ENCODE measurements around the gene GLT8D1. TPM values are rescaled to one million over a fixed set of nuclear protein-coding genes. Genes with fewer than 3 reads are reported as not detected.

GLT8D1 gene
- total and polyA plus RNA-seq, 2 of the 13 experiments (the other 11 are each of a cell fraction or from before 2014, with no cell fraction given) = 110 to 121 TPM

DNA sequence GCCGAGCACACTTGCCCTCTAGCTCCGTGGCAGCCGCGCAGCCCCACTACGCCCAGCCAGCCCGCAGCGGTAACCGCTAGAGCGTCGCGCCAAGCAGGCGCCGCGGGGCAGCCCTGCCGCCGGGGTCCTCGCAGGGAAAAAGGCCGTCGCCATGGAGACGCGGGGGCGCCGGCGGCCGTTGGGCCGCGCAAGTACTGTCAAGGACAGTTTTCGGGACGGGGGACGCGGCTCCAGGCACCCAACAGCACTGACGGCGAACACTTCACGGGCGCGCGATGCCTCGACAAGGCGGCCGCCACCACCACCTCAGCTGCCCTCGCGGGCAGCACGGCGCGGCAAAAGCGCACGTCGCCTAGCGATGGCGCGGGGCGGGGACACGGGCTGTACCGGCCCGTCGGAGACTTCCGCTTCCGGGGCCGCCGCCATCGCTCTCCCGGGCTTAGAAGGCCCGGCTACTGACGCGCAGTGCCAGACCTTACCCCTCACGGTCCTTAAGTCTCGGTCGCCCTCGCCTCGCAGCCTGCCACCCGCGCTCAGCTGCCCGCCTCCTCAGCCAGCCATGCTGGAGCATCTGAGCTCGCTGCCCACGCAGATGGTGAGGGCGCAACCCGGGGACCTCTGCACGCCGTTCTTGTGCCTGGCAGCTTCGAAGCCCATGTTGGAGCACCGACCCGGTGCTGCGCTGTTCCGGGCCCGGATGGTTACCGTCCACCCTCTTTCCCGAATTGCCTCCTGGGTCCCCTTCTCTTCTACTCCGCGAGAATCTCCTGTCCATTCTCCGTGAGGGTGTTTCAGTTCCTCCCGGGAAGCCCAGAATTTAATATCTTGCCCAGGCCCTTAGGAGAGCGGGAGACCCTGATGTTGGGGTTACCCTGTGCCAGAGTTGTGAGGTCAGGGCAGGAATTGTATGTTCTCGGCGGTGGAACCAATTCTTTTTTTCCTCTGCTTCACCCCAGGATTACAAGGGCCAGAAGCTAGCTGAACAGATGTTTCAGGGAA, at the start of gene GLT8D1, which contains the start of gene SPCS1 (continued):
- TF ChIP-seq, protein P1, sequence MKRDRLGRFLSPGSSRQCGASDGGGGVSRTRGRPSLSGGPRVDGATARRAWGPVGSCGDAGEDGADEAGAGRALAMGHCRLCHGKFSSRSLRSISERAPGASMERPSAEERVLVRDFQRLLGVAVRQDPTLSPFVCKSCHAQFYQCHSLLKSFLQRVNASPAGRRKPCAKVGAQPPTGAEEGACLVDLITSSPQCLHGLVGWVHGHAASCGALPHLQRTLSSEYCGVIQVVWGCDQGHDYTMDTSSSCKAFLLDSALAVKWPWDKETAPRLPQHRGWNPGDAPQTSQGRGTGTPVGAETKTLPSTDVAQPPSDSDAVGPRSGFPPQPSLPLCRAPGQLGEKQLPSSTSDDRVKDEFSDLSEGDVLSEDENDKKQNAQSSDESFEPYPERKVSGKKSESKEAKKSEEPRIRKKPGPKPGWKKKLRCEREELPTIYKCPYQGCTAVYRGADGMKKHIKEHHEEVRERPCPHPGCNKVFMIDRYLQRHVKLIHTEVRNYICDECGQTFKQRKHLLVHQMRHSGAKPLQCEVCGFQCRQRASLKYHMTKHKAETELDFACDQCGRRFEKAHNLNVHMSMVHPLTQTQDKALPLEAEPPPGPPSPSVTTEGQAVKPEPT (CRISPR knock-in tag; IDR thresholded peaks at IDR 0.05; ENCODE audit: low read depth) = peak; percentile 64; the same call in 1 of the 2 replicates
- TF ChIP-seq, protein P2, sequence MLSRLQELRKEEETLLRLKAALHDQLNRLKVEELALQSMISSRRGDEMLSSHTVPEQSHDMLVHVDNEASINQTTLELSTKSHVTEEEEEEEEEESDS (CRISPR knock-in tag; IDR thresholded peaks at IDR 0.05; ENCODE audit: borderline replicate concordance) = 0 out of 2 replicates have a peak, but pooled peaks have one; percentile 18
- TF ChIP-seq ZC3H13 (CRISPR knock-in tag; IDR thresholded peaks at IDR 0.05) = 0 out of 2 replicates have a peak, but pooled peaks have one; percentile 52
- TF ChIP-seq HNRNPUL1 (IDR thresholded peaks at IDR 0.05; ENCODE audit: low read depth, low read length) = no peak
- TF ChIP-seq, protein P3, sequence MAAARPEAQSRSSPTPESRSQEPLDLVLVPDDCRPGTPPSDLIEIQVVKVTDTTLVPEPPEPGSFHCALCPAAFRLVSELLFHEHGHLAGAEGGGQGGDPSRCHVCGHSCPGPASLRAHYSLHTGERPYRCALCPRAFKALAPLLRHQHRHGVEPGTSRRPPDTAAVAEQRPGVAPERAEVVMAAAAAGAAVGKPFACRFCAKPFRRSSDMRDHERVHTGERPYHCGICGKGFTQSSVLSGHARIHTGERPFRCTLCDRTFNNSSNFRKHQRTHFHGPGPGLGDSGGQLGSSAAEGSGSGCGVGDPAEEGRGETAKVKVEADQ (CRISPR knock-in tag; IDR thresholded peaks at IDR 0.05; ENCODE audit: borderline replicate concordance) = peak; percentile 78; the same call in 1 of the 2 replicates
- no peak for TF ChIP-seq NR3C1 (CRISPR knock-in tag; IDR thresholded peaks at IDR 0.05)
- peak; percentile 89; the same call in 1 of the 2 replicates for TF ChIP-seq ZNF747 (CRISPR knock-in tag; IDR thresholded peaks at IDR 0.05; ENCODE audit: borderline replicate concordance)
- TF ChIP-seq KDM6A (CRISPR knock-in tag; IDR thresholded peaks at IDR 0.05; ENCODE audit: low read depth) = no peak
- TF ChIP-seq, protein P4, sequence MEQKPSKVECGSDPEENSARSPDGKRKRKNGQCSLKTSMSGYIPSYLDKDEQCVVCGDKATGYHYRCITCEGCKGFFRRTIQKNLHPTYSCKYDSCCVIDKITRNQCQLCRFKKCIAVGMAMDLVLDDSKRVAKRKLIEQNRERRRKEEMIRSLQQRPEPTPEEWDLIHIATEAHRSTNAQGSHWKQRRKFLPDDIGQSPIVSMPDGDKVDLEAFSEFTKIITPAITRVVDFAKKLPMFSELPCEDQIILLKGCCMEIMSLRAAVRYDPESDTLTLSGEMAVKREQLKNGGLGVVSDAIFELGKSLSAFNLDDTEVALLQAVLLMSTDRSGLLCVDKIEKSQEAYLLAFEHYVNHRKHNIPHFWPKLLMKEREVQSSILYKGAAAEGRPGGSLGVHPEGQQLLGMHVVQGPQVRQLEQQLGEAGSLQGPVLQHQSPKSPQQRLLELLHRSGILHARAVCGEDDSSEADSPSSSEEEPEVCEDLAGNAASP (CRISPR knock-in tag; IDR thresholded peaks at IDR 0.05; ENCODE audit: borderline replicate concordance) = peak; percentile 16; the same call in 1 of the 2 replicates
- no peak for TF ChIP-seq NCOA2 (CRISPR knock-in tag; IDR thresholded peaks at IDR 0.05)
- TF ChIP-seq, protein P5, sequence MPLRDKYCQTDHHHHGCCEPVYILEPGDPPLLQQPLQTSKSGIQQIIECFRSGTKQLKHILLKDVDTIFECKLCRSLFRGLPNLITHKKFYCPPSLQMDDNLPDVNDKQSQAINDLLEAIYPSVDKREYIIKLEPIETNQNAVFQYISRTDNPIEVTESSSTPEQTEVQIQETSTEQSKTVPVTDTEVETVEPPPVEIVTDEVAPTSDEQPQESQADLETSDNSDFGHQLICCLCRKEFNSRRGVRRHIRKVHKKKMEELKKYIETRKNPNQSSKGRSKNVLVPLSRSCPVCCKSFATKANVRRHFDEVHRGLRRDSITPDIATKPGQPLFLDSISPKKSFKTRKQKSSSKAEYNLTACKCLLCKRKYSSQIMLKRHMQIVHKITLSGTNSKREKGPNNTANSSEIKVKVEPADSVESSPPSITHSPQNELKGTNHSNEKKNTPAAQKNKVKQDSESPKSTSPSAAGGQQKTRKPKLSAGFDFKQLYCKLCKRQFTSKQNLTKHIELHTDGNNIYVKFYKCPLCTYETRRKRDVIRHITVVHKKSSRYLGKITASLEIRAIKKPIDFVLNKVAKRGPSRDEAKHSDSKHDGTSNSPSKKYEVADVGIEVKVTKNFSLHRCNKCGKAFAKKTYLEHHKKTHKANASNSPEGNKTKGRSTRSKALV (CRISPR knock-in tag; IDR thresholded peaks at IDR 0.05) = no peak
- TF ChIP-seq, protein P6, sequence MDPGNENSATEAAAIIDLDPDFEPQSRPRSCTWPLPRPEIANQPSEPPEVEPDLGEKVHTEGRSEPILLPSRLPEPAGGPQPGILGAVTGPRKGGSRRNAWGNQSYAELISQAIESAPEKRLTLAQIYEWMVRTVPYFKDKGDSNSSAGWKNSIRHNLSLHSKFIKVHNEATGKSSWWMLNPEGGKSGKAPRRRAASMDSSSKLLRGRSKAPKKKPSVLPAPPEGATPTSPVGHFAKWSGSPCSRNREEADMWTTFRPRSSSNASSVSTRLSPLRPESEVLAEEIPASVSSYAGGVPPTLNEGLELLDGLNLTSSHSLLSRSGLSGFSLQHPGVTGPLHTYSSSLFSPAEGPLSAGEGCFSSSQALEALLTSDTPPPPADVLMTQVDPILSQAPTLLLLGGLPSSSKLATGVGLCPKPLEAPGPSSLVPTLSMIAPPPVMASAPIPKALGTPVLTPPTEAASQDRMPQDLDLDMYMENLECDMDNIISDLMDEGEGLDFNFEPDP (CRISPR knock-in tag; conservative IDR thresholded peaks at IDR 0.05) = no peak
- TF ChIP-seq PAX8 (CRISPR knock-in tag; IDR thresholded peaks at IDR 0.05; ENCODE audit: borderline replicate concordance) = no peak
- TF ChIP-seq ZNF780A (CRISPR knock-in tag; IDR thresholded peaks at IDR 0.05) = no peak
- TF ChIP-seq ZMYM4 (CRISPR knock-in tag; IDR thresholded peaks at IDR 0.05) = peak; percentile 63; the same call in 1 of the 2 replicates
- TF ChIP-seq KLF11 (CRISPR knock-in tag; IDR thresholded peaks at IDR 0.05) = no peak
- TF ChIP-seq POLR2A (IDR thresholded peaks at IDR 0.05; ENCODE audit: insufficient read depth in 1 of 2, low read depth in 2 of 2, low read length in 2 of 2) = peak; percentile 72 to 87
- 0 out of 2 replicates have a peak, but pooled peaks have one; percentile 20 for TF ChIP-seq ZNF430 (CRISPR knock-in tag; IDR thresholded peaks at IDR 0.05)

Data from HepG2 (cell line).